ENCODE data around the gene TTC13.

Gene TTC13

DNA sequence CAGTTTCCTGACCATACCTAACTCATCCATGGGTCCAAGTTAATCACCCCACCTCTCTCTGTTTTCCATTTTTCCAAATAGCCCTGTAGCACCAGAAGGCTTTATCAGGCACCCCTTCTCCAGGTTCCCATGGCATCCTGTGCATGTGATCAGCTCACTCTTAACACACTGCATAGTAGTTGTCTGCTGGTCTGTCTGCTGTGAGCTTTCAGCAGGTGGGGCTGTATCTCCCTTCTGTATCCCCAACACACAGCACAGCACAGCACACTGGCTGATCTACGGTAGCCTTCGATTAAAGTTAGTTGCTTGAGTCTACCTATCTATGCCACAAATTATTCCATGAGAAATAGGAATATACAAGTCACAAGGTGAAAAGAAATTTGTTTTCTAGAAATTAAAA, 56.0 kb downstream of the TTC13 start:
- no peak for DNase-seq (ENCODE audit: low read depth)
- TF ChIP-seq, protein P1, sequence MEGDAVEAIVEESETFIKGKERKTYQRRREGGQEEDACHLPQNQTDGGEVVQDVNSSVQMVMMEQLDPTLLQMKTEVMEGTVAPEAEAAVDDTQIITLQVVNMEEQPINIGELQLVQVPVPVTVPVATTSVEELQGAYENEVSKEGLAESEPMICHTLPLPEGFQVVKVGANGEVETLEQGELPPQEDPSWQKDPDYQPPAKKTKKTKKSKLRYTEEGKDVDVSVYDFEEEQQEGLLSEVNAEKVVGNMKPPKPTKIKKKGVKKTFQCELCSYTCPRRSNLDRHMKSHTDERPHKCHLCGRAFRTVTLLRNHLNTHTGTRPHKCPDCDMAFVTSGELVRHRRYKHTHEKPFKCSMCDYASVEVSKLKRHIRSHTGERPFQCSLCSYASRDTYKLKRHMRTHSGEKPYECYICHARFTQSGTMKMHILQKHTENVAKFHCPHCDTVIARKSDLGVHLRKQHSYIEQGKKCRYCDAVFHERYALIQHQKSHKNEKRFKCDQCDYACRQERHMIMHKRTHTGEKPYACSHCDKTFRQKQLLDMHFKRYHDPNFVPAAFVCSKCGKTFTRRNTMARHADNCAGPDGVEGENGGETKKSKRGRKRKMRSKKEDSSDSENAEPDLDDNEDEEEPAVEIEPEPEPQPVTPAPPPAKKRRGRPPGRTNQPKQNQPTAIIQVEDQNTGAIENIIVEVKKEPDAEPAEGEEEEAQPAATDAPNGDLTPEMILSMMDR (IDR thresholded peaks at IDR 0.05; ENCODE audit: insufficient read depth, low read depth, low read length, missing control alignments): no peak
- H3K4me3 ChIP-seq (ENCODE audit: low read depth, low read length): no peak overlapping the region

DNA sequence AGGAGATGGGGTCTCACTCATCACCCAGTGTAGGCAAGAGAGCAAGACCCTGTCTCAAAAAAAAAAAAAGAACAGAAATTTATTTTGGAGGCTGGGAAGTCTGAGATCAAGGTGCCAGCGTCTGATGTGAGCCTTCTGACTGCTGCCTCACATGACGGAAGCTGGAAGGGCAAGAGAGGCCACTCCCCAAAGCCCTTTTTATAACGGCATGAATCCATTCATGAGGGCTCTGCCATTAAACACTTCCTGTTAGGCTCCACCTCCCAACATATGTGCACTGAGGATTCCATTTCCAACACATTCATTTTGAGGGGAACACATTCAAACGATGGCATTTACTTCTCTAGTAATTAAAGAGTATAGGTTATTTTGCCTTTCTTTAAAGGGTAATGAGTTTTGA, 59.5 kb downstream of the TTC13 start:
- TF ChIP-seq, protein P1 (IDR thresholded peaks at IDR 0.05; ENCODE audit: insufficient read depth, low read depth, low read length, missing control alignments): no peak
- H3K4me3 ChIP-seq (ENCODE audit: low read depth, low read length): no peak overlapping the region
- DNase-seq (ENCODE audit: low read depth): no peak

DNA sequence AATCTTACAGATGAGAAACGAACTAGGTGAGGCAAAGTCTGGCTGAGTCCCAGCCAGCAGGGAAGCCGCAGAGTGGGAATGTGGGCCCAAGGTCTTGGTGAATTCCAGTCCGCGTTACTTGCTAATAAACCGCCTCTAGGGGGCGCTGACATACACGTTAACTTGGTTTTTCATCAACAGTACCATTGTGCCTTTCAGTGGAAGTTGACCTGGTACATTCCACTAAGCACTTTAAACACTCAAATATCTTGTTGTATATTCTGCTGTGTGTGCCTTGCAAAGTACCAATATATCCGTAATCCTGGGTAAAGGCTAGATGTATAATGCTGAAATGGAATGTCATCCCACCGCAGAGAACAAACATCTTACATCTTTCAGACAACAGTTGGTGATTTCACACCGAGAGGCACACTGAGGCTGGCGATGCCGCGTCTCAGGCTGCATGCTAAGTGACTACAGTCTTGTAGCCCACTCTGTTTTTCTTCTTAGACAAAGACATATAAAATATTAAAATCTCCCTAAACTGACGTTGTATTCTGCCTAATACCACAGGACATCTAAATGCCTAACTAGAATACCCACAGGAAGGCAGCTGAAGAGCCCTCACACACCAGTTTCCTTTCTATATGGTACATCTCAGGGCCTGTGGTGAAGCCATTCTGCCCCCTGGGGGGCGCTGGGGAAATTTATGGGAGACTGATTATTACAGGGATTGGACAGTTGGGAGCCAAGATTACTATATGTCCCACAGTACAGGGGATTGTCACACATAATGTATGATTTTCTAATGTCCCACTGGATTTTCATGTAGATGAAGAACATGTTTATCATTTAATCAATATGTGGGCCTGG, 61.2 kb downstream of the TTC13 start:
- DNase-seq (ENCODE audit: low read depth): peak; percentile 84
- H3K4me3 ChIP-seq (ENCODE audit: low read depth, low read length): no peak overlapping the region
- TF ChIP-seq, protein P1 (IDR thresholded peaks at IDR 0.05; ENCODE audit: insufficient read depth, low read depth, low read length, missing control alignments): peak; percentile 70

DNA sequence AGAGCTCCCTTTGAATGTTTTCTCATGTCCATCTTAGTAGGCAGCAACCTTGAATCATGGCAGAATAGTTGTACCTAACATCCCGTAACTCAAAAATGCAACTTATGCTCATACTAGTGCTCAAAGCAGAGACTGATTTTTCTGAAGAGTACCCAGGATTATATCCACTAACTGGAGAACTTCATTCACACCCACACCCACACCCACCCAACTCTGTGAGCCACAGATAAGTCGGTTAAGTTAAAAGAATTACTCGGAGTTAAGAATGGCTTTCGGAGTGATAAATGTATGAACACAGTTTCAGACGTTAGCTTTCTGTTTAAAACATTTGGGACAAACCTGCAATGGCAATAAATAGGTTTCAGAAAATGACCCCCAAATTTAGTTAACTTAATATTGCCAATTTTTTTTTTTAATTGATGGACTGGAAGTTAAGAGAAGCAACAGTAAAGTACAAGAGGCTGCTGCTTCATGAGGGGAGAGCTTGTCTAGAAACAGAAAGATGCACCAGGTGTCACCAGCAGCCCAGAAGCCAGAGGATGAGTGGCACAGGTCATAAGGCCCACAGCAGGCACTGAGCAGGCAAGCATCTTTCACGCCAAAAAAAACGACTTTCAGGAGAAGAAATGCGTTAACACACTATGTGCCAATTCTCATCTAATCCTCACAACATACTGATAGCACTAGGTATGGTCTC, 61.9 kb downstream of the TTC13 start:
- no peak overlapping the region for H3K4me3 ChIP-seq (ENCODE audit: low read depth, low read length)
- no peak for DNase-seq (ENCODE audit: low read depth)
- TF ChIP-seq, protein P1 (IDR thresholded peaks at IDR 0.05; ENCODE audit: insufficient read depth, low read depth, low read length, missing control alignments): no peak

DNA sequence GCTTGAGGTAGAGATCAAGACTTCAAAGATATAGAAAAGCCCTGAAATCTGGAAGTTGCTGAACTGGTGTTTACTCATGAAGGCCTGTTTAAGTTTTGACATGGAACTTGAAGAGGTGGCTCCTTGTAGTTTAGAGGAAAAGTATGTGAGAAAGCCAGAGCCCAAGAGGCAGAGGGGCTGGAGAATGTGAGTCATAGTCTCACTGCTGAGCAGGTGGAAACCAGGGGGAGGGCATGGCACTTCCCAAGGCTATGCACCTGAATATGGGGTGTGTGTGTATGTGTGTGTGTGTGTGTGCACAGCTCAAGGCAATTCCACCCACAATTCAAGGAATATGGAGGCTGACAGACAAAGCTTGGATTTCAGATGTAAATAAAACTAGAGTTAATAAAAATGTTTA, 63.6 kb downstream of the TTC13 start:
- TF ChIP-seq, protein P1 (IDR thresholded peaks at IDR 0.05; ENCODE audit: insufficient read depth, low read depth, low read length, missing control alignments): no peak
- no peak for DNase-seq (ENCODE audit: low read depth)
- no peak overlapping the region for H3K4me3 ChIP-seq (ENCODE audit: low read depth, low read length)

DNA sequence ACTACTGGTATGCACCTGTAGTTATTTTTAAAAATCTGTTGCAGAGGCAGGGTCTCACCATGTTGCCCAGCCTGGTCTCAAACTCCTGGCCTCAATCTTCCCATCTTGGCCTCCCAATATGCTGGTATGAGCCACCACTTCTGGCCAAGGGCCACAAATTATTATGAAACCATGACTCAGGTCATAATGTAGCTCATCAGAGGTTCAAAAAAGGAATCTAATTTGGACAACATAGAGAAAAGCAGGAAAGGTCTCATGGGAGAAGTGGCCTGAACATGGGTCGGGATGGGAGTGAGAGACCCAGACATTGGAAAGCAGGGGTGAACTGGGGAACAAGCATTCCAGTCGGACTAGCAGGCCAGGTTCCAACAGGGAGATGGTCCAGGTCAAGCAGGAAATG, 65.2 kb downstream of the TTC13 start:
- TF ChIP-seq, protein P1 (IDR thresholded peaks at IDR 0.05; ENCODE audit: insufficient read depth, low read depth, low read length, missing control alignments): no peak
- no peak overlapping the region for H3K4me3 ChIP-seq (ENCODE audit: low read depth, low read length)
- no peak for DNase-seq (ENCODE audit: low read depth)
